ENCODE measurements around the gene PPARA. TPM values are rescaled to one million over a fixed set of nuclear protein-coding genes. Genes with fewer than 3 reads are reported as not detected.

The PPARA gene
- polyA plus RNA-seq, 1 donor from 2014 or later = 0.43 TPM

DNA sequence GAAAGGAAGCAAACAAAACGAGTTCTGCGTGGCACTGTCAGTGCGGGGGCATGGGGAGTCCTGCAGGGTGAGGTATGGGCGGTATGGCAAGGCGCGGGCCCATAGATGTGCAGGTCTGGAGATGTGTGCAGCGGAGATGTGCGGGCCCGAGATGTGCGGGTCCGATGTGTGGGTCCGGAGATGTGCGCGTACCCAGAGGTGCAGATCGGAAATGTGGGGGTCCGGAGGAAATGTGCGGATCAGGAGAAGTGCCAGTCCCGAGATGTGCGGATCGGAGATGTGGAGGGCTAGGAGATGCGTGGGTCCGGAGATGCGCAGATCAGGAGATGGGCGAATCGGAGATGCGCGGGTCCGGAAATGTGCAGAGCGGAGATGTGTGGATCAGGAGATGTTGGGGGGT lies 63.8 kb downstream of the PPARA start:
- no peak overlapping the region for H3K9ac ChIP-seq (ENCODE audit: low read length)
- TF ChIP-seq, protein P1, sequence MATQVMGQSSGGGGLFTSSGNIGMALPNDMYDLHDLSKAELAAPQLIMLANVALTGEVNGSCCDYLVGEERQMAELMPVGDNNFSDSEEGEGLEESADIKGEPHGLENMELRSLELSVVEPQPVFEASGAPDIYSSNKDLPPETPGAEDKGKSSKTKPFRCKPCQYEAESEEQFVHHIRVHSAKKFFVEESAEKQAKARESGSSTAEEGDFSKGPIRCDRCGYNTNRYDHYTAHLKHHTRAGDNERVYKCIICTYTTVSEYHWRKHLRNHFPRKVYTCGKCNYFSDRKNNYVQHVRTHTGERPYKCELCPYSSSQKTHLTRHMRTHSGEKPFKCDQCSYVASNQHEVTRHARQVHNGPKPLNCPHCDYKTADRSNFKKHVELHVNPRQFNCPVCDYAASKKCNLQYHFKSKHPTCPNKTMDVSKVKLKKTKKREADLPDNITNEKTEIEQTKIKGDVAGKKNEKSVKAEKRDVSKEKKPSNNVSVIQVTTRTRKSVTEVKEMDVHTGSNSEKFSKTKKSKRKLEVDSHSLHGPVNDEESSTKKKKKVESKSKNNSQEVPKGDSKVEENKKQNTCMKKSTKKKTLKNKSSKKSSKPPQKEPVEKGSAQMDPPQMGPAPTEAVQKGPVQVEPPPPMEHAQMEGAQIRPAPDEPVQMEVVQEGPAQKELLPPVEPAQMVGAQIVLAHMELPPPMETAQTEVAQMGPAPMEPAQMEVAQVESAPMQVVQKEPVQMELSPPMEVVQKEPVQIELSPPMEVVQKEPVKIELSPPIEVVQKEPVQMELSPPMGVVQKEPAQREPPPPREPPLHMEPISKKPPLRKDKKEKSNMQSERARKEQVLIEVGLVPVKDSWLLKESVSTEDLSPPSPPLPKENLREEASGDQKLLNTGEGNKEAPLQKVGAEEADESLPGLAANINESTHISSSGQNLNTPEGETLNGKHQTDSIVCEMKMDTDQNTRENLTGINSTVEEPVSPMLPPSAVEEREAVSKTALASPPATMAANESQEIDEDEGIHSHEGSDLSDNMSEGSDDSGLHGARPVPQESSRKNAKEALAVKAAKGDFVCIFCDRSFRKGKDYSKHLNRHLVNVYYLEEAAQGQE (IDR thresholded peaks at IDR 0.05; ENCODE audit: borderline replicate concordance) = no peak
- TF ChIP-seq, protein P2, sequence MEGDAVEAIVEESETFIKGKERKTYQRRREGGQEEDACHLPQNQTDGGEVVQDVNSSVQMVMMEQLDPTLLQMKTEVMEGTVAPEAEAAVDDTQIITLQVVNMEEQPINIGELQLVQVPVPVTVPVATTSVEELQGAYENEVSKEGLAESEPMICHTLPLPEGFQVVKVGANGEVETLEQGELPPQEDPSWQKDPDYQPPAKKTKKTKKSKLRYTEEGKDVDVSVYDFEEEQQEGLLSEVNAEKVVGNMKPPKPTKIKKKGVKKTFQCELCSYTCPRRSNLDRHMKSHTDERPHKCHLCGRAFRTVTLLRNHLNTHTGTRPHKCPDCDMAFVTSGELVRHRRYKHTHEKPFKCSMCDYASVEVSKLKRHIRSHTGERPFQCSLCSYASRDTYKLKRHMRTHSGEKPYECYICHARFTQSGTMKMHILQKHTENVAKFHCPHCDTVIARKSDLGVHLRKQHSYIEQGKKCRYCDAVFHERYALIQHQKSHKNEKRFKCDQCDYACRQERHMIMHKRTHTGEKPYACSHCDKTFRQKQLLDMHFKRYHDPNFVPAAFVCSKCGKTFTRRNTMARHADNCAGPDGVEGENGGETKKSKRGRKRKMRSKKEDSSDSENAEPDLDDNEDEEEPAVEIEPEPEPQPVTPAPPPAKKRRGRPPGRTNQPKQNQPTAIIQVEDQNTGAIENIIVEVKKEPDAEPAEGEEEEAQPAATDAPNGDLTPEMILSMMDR (IDR thresholded peaks at IDR 0.05; ENCODE audit: poor library complexity, severe bottlenecking) = no peak
- no peak for TF ChIP-seq SMC3 (conservative IDR thresholded peaks at IDR 0.05; ENCODE audit: poor library complexity)
- no peak for TF ChIP-seq EP300 (conservative IDR thresholded peaks at IDR 0.05; ENCODE audit: poor library complexity, severe bottlenecking)
- no peak for TF ChIP-seq EZH2 (IDR thresholded peaks at IDR 0.05; ENCODE audit: borderline replicate concordance, insufficient read depth, low read length, poor library complexity, severe bottlenecking)
- no peak for TF ChIP-seq MXI1 (conservative IDR thresholded peaks at IDR 0.05; ENCODE audit: poor library complexity, severe bottlenecking)
- no peak for TF ChIP-seq POLR2AphosphoS5 (IDR thresholded peaks at IDR 0.05)
- TF ChIP-seq TAF1 (IDR thresholded peaks at IDR 0.05; ENCODE audit: low read depth) = no peak
- no peak for TF ChIP-seq RAD21 (conservative IDR thresholded peaks at IDR 0.05)

DNA sequence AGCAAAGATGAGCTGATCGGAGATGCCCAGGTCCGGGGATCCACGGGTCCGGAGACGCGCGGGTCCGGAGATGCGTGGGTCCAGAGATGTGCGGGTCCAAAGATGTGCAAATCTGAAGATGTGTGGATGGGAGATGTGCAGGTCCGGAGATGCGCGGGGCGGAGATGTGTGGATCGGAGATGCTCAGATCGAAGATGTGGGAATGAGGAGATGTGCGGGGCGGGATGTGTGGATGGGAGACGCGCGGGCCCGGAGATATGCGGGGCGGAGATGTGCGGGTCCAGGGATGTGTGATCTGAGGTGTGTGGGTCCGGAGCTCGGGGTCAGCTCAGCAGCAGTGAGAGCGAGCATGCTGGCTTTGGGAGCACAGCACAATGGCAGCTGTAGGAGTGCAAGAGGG lies 64.3 kb downstream of the PPARA start:
- no peak for TF ChIP-seq POLR2AphosphoS5 (IDR thresholded peaks at IDR 0.05)
- no peak for TF ChIP-seq EZH2 (IDR thresholded peaks at IDR 0.05; ENCODE audit: borderline replicate concordance, insufficient read depth, low read length, poor library complexity, severe bottlenecking)
- TF ChIP-seq RAD21 (conservative IDR thresholded peaks at IDR 0.05) = no peak
- TF ChIP-seq EP300 (conservative IDR thresholded peaks at IDR 0.05; ENCODE audit: poor library complexity, severe bottlenecking) = no peak
- no peak for TF ChIP-seq MXI1 (conservative IDR thresholded peaks at IDR 0.05; ENCODE audit: poor library complexity, severe bottlenecking)
- TF ChIP-seq, protein P2 (IDR thresholded peaks at IDR 0.05; ENCODE audit: poor library complexity, severe bottlenecking) = no peak
- no peak for TF ChIP-seq TAF1 (IDR thresholded peaks at IDR 0.05; ENCODE audit: low read depth)
- TF ChIP-seq SMC3 (conservative IDR thresholded peaks at IDR 0.05; ENCODE audit: poor library complexity) = no peak
- TF ChIP-seq, protein P1 (IDR thresholded peaks at IDR 0.05; ENCODE audit: borderline replicate concordance) = no peak
- H3K27ac ChIP-seq (ENCODE audit: low read length) = no peak overlapping the region
- no peak overlapping the region for H2AFZ ChIP-seq (ENCODE audit: low read depth, low read length)
- no peaks in the 10 kb centered on the region for H3K9me2 ChIP-seq (ENCODE audit: insufficient read depth, low read length)
- no peak overlapping the region for H3K4me3 ChIP-seq (ENCODE audit: low read length)
- no peaks in the 10 kb centered on the region for H3K79me2 ChIP-seq (replicated peaks; ENCODE audit: insufficient read depth, low read length)
- H3K9me3 ChIP-seq (ENCODE audit: low read length) = no peaks in the 10 kb centered on the region
- H3K9ac ChIP-seq (ENCODE audit: low read length) = no peak overlapping the region
- H3K4me2 ChIP-seq (ENCODE audit: low read length) = no peak overlapping the region
- H3F3A ChIP-seq (ENCODE audit: insufficient read depth, low read length, poor library complexity, severe bottlenecking) = no peaks in the 10 kb centered on the region
- no peaks in the 10 kb centered on the region for H3K36me3 ChIP-seq (ENCODE audit: insufficient read depth, low read length)
- no peaks in the 10 kb centered on the region for H4K20me1 ChIP-seq (ENCODE audit: insufficient read depth)
- no peaks in the 10 kb centered on the region for H3K27me3 ChIP-seq (ENCODE audit: insufficient read depth, low read depth, low read length)

More for the DNA sequence above, 63.8 kb downstream of the PPARA start:
- no peak overlapping the region for H3K4me2 ChIP-seq (ENCODE audit: low read length)
- no peak overlapping the region for H3K4me3 ChIP-seq (ENCODE audit: low read length)
- no peaks in the 10 kb centered on the region for H3K79me2 ChIP-seq (replicated peaks; ENCODE audit: insufficient read depth, low read length)
- no peaks in the 10 kb centered on the region for H3F3A ChIP-seq (ENCODE audit: insufficient read depth, low read length, poor library complexity, severe bottlenecking)
- H3K9me3 ChIP-seq (ENCODE audit: low read length) = no peaks in the 10 kb centered on the region
- H3K9me2 ChIP-seq (ENCODE audit: insufficient read depth, low read length) = no peaks in the 10 kb centered on the region
- H3K27ac ChIP-seq (ENCODE audit: low read length) = no peak overlapping the region
- H3K27me3 ChIP-seq (ENCODE audit: insufficient read depth, low read depth, low read length) = no peaks in the 10 kb centered on the region
- H3K36me3 ChIP-seq (ENCODE audit: insufficient read depth, low read length) = no peaks in the 10 kb centered on the region
- no peaks in the 10 kb centered on the region for H4K20me1 ChIP-seq (ENCODE audit: insufficient read depth)
- H2AFZ ChIP-seq (ENCODE audit: low read depth, low read length) = no peak overlapping the region
